NCI-H446 treated with DMSO at 0.1 percent for 48 hours (cell line): ENCODE data around the gene CHST14.
A peak's percentile ranks its signal among the peaks of the same experiment; 100 is the strongest.
"Not testable (repeated sequence)": the region's sequence is repeated elsewhere in the genome, so short reads cannot be mapped to it uniquely, and the experiment has no call there.

Experiments used
- DNase-seq: peaks from one replicate; lab custom pipeline; 2025; lab: John Stamatoyannopoulos, UW

CHST14 gene

DNA sequence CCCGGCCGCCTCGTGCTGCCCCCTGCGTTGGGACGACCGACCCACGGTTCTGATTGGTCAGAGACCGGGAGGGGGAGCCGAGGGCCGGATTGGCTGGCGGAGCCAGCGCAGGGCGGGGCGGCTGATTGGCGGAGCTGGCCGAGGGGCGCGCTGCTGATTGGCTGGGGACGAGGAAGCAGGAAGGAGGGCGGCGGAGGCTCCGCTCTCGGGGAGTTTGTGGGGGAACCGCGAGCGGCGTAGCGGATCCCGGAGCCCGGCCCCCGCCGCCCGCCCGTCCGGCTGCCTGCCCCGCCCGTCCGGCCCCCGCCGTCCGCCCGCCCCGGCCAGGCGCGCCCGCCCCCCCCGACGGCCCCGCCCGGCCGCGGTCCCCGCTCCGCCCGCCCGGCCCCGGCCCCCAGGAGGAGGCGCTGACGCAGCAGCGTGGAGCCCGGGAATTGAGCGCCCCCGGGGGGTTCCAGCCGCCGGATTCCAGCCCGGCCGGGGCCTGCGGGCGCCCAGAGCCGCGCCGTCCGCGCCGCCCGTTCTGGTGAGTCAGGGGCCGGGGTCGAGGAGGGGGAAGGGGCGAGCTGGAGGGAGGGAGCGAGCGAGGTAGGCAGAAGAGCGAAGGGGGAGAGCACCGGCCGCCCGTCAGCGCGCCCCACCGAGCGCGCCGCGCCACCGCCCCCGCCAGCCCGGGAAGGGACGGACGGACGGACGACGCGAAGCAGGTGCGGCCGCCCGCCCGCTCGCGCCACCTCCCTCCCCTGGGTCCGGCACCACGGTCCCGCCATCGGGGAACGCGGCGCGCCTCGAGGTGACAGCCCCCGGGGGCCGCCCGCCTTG is 29.8 kb upstream of the CHST14 start, which contains the start of gene BAHD1:
Gene BAHD1 (plus strand): TSS at position 211 of the 822 bp plus-strand sequence. CDS start 17,512 bp downstream, outside the sequence.
- peak; percentile 79 for DNase-seq

DNA sequence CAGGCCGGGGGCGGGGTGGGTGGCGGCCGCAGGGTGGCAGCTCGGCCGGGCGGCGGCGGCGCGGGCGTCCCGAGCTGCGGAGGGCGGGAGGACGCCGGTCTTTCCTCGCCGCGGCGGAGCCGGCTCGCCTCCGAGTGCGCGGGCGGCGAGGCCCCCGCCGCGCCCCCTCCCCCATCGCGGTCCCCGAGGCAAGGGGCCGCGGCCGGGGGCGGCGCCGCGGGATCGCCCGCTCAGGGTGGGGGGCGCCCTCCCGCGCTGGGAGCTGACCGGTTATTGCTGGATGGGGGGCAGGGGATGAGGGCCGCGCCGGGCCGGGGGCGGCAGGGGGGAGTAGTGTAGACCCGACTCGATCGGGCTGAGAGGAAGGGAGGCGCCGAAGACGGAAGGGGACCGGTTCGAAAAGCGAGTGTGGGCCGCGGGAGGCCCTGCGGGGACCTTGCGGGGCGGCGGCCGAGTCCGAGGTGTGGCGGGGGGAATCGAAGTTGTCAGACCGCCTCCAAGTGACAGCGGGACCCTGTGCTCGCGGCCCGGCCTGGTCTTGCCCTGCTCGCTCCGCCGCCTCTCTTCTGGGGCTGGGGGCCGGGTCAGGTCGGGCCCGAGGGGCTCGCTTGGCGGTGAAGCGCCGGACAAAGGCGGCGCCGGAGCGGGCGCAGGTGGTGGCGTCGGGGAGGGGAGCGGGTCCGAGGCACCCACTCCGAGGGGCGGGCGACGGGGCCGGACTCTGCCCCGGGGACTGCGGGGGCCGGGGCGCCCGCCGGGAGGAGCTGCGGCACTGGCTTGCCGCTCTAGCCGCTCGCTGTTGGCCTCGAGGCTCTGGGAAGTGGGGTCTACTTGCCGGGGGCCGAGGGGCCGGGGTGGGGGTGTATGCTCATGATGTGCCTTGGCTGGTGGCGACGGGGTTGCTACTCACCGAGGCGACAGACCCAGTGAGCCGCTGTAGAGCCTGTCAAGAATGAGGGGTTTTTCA is 28.9 kb upstream of the CHST14 start:
- no peak for DNase-seq

DNA sequence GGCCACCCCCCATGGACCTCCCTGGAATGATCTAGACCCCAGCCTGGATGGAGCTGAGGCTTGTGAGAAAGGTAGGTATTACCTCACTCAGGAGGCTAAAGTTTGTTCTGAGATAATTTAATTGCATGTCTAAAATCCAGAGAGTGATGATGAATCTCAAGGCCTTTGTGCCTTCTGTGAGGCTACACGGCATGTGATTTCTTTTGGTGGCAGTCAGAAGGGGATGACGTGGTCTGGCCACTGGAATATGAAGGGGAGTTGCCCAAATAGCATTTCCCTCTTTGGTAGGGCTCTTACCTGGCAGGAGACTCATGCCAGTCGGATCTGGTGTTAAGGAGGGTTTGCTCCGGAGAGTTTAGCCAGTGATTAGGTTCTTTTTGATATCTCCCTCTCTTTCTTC is 27.5 kb upstream of the CHST14 start:
- DNase-seq: no peak

DNA sequence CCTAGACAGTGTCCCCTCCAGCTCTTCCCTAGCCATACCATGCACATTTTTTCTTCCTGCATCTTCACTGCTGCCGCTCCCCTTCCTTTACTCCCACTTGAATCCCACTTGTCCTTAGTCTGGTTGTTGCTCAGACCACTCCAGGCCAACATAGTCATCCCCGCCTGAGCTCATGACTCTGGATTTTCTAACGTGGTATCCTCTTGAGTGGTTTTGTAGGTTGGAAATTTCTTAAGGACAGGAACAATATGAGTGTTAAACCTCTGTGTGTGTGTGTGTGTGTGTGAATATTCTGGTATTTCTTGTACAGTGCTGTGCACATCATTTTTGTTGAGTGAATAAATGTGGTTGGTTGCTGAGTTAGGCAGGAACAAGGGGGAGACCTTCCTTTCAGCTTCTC is 26.9 kb upstream of the CHST14 start:
- DNase-seq: no peak

DNA sequence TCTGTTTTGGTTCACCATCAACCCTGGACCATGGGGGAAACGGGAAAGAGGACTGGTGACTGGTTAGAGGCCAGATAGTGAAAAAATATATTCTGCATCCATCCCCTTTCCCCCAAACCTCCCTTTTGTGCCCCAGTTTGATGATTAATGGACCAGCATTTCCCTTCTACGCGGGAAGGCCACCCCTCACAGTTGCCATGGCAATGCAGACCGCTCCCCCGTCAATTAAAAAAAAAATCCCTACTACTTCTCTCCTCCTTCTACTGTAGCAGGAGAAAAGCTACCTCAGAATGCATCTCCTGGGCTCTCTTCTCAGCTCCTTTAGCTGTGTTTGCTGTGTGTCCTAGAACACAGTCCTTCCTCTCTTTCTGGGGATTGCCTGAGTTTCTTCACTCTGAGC is 26.0 kb upstream of the CHST14 start:
- no peak for DNase-seq

DNA sequence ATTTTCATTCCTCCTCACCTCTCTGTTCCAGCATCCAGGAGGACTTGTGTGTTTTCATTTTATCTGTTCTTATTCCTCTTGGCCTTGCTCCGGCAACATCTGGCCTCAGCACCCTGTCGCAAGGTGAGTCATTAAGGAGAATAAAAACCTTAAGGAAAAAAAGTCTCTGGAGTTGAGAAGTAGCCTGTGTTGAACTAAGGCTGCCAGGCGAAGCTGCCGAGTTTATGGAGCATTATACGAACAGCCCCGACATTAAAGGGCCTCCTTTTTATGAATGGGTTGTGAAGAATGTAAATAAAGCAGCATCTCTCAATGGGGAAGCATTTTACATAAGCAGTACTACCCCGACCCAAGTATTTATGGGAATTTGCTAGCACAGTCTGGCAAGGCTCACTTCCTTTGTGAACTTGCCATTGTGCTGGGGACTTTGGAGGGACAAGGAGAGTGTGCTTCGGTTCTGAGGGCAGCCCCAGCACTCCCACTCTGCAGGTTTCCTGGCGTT is 25.3 kb upstream of the CHST14 start:
- no peak for DNase-seq

DNA sequence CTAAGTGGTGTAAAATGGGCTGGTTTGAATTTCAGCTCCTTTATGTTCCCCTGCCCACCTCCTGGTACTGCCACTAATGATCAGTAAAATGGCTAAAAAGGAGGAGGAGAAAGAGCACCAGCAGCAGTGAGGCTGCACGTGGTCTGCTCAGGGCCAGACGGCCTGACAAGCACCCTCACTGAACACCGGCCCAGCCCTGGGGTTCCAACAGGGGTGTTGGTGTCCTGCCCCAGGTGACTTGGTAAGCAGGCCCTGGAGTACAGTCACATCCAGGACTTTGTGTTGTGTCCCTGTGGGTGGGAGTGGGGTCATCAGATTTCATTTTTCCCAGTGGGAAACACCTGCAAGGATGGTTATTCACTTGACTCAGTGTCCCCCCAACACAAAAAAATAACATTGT is 24.6 kb upstream of the CHST14 start:
- DNase-seq: no peak

DNA sequence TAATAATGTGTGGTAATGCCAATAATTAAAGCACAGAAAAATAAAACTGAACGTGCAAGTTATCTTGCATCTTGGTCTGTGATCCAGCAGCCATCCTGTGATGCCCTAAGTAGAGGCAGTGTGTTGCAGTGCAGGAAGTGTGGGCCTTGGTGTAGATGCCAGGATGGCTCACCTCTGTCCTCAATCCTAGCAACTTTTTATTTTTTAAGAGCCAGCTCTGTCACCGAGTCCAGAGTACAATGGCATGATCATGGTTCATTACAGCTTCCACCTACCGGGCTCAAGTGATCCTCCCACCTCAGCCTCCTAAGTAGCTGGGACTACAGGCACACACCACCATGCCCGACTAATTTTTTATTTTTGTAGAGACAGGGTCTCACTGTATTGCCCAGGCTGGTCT is 22.4 kb upstream of the CHST14 start:
- DNase-seq: no peak

DNA sequence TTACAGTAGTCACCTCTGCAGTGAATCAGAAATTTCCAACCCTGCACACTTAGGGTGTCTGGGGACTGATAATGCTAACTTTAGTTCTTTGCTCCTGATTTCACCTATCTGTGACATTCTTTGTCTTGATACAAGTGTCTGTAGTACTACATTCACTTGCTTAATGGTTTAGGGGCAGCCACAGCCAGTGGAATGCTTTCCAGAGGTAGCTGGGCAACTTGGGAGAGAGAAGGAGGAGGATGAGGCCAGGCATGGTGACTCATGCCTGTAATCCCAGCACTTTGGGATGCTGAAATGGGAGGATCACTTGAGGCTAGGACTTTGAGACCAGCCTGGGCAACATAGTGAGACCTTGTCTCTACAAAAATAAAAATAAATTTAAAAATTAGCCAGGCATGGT is 21.5 kb upstream of the CHST14 start:
- DNase-seq: no peak

DNA sequence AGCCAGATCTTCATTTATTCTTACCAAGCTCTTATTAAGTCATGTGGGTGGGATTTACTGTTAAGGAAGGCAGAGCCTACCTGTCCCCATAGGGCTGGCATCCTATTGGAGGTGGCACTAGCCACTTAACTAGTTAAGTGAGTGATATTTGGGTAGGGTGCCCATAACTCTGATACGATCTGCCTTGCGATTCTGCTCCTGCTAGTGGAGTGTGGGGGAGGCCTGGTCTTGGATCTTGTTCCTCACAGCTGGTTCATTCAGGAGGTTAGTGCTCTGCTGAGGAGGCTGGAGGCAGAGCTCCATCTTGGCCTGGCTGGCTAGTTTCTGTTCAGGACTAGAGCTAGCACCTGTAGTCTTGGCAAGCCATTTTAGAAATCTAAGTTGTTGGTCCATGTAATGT is 20.7 kb upstream of the CHST14 start:
- DNase-seq: no peak

DNA sequence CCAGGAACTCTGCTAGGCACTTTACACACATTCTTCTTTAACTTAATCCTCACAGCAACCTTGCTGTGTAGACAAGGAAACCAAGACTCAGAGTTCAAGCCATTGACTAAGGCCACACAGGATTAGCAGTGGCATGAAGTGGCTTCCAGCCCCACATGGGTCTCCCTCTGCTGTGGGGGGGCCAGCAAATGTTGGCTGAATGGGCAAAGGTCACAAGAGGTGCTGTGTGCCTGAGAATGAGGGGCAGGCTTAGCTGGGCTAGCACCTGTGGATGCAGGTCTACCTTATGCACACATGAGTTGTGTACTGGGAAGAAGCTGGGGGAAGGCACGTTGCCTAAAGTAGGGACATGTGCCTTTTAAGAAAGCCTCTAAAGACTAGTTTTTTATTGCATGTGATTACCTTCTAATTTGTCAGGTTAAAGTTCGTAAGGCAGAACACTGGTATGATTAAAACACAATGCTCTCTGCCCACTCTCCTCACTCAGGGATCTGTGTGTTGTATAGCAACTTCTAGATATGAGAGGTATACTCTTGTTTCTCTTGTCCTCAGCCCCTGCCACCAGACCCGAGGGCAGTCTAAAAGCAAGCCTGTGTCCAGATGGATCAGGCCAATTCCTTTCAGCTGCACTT is 19.1 kb upstream of the CHST14 start:
- DNase-seq: no peak

DNA sequence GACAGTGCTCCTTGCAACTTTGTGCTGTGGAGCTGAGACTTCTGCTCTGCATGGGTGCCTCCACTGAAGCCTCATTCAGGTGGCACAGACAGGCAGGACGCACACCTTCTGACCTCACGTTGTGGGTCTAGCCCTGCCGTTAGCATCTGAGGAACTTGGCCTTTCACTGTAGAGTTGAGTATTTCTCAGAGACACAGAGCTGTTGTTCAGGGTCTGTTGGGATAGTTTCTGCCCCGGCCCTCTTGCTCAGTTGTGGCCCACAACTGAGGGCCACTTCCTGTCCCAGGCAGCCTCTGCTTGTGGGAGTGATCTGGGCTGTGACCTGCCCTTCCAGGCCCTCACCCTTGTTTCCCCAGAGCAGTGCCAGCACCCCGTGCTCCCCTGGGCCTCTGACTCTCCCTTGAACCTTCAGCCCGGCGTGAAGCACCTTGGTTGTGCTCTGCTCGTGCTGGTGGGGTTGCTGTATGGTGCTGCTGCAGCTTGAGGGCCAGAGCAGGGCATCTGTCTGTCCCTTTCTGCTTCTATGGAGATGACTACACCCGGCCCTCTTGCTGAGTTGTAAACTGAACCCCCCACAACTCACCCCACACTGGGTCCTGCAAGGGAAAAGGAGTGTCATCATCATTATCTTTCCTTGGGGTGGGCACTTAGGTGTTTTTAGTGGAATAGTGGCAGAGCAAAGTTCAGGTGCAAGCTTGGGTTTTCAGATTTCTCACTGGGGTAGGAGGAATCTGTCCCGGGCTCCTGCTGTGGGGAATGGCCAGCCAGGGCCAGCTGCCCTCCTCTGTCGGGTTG is 18.3 kb upstream of the CHST14 start:
- no peak for DNase-seq

DNA sequence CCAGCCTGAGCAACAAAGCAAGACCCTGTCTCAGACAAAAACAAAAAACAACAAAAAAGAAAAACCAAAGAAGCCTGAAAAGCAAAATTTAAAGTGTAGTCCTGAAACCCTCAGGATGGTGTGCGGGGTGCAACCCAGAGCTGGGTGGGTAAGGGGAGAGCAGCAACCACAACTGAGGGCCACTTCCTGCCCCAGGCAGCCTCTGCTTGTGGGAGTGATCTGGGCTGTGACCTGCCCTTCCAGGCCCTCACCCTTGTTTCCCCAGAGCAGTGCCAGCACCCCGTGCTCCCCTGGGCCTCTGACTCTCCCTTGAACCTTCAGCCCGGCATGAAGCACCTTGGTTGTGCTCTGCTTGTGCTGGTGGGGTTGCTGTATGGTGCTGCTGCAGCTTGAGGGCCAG is 16.8 kb upstream of the CHST14 start:
- DNase-seq: not testable (repeated sequence)

DNA sequence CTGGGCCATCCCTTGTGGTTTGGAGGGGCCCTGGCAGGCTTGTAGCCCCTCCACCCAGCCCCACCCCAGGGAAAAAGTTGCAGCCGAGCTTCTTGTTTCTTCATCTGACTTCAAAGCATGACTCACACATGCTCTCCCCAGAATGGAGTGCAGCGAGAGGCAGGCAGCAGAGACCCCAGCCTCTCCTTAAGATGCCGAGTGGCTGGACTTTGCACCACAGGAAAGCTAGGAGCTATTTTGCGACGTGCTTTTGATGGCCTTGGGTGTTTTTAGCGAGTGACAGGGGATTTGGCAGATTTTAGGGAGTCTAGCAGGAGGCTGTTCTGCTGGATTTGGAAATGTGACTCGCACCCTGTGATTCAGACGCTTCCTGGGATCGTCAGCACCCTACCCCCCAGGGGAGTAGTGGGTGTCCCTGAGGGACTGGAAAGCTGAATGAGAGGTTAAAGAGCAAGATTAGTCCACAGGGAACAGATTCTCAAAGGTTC is 15.8 kb upstream of the CHST14 start:
- no peak for DNase-seq

DNA sequence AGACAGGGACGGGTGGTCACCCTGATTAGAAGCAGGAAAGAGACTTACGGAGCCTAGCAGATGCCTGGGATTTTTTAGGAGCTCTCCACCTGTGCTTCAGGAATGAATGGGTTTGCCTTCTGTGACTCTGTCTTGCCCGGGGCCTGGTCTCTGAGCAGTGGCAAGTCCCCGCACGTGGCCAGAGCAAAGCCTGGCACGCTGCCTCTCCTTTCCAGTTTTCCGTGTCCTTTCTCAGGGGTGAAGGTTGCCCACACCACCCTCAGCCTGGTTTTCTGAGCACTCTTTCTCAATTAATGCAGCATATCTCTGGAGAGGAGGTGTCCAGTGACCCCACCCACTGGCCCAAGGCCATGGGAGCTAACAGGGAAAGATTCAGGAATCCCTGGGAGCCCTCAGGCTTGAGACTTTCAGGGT is 14.5 kb upstream of the CHST14 start:
- DNase-seq: no peak

DNA sequence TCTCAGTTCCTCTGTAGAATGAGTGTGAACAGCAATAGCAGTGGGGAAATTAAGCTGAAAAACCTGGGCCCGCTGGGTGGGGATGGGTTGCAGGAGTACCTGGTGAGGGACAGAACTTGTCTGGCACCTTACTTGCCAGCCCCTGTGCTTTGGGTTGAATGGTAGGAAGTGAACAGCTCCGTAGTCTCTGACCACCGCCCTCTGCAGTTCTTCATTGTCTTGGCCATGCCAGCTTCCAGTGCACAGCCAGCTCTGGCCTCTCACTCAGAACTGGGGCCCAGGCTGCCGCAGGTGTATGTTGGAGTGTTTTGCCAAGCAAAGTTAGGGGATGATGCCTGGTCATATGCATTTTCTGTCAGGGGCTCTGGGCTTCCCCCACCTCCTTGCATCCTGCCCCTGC is 14.0 kb upstream of the CHST14 start:
- no peak for DNase-seq

DNA sequence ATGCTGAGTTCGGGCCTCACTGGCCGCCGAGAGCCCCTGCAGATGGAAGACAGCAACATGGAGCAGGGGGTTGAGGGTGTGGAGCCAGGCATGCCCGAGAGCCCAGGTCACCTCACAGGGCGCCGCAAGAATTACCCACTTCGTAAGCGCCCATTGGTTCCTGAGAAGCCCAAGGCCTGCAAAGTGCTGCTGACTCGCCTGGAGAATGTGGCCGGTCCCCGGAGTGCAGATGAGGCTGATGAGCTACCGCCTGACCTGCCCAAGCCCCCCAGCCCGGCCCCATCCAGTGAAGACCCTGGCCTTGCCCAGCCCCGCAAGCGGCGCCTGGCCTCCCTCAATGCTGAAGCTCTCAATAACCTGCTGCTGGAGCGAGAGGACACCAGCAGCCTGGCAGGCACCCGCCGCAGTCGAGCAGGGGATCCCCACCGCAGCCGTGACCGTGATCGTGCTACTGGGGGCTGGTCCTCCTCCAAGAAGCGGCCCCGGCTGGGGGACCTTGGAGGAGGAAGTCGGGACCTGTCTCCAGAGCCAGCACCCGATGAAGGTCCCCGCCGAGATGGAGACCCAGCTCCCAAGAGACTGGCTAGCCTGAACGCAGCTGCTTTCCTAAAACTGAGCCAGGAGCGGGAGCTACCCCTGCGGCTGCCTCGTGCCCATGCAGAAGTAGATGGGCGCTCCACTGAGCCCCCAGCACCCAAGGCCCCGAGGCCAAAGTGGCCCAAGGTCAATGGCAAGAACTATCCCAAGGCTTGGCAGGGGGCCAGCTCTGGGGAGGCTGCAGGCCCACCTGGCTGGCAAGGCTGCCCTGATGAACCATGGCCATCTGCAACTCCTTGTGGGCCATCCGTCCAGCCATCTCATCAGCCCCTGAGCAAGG is 12.1 kb upstream of the CHST14 start:
- no peak for DNase-seq

DNA sequence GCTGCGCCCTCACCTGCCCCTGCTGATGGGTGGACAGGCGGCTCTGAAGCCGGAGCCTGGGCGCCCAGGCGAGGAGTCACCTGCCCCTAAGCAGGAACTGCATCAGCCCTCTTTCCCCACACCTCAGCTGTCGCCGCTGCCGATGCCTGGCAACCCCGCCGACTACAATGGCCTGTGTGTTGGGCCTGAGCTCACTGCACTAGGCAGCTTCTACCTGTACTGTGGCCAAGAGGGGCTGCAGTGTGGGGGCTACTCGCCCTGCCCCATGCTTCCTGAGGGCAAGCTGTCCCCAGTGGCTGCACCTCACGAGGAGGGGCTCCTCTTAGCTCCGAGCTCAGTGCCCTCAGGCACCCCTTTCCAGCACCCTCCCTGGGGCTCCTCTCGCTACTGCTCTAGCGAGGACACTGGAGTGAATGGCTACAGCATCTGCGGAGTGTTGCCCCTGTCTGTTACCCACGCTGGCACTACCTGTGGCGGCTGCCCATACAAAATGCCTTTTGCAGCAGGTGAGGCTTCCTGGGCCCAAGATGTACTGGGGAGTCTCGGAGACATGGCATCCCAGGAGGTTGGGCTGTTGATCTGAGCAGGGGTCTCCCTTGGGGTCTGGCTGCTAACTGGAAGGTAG is 11.3 kb upstream of the CHST14 start:
- DNase-seq: no peak

DNA sequence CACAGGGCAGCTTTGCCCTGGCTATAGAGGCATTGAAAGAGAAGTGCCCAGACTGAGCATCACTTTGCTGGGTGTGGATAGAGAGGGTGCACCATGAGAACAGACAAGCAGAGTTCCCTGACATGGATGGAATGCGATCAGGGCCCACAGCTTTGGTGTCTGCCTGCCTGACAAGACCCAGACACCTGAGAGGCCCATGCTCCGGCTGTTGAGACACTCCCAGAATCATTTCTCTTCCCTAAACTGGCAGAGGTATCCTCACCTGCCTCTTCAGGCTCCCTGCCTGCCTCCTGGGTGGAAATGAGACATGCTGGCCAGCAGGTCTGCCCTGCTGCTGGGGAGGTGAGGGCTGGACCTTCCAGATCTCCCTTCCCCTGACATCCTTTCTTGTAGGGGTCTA is 10.4 kb upstream of the CHST14 start:
- no peak for DNase-seq

DNA sequence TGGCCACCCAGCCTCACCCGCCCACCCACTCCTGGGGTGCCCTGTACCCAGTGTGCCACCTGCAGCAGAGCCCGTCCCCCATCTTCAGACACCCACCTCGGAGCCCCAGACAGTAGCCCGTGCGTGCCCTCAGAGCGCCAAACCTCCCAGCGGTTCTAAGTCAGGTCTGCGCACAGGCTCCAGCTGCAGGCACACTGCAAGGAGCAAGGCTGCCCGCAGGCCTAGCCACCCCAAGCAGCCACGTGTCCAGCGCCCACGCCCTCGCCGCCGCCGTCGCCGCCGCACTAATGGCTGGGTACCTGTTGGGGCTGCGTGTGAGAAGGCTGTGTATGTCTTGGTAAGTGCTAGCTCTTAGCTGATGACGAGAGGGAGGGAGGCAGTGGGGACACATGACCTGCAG is 8.8 kb upstream of the CHST14 start:
- no peak for DNase-seq
